Measurements from ENCODE around the gene SYNGAP1. TPM values are rescaled to one million over a fixed set of nuclear protein-coding genes. Genes with fewer than 3 reads are reported as not detected.

SYNGAP1 gene
- total and polyA plus RNA-seq, 9 of the 15 experiments (the other 6 are each of a cell fraction or from before 2014, with no cell fraction given) = 0.01 to 22.8 (median 3.2) TPM

DNA sequence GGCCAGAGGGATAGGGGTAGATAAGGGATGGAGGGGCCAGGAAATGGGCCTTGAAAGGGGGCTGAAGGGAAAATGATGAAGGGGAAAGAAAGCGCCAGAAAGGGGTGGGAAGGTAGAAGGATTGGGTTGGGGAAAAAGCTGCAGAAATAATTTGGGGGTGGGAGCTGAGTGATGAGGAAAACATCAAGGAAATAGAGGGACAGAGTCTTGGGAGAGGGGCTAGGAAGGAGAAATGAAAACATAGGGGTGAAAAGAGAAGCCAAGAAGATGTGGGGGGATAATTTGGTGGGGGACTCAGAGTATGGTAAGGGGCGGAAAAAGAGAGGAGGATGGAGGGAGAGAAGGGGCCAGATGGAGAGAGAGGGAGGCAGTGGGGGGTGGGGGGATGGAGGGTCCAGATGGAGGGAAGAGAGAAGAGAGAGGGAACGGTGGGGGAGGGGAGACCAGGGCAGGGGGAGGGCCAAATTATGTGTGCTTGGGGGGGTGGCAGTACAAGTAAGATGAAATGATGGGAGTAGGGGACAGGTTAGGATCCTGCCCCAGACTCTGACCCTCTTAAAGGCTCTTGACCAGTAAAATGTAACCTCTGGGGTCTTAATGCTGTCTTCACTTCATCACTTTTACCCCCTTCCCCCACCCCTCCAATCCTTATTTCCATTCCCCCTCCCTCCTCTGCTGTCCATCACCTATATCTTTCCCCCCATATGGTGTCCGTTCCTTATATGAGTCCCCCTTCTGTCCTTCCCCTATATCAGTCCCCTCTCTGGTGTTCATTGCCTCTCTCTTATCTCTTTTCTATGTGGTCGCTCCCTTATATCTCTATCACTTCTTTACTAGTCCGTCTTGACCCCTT is 852 bp downstream of the SYNGAP1 start (continued):
- TF ChIP-seq HSF4 (CRISPR knock-in tag; IDR thresholded peaks at IDR 0.05; ENCODE audit: borderline replicate concordance) = no peak
- TF ChIP-seq CBFB (CRISPR knock-in tag; IDR thresholded peaks at IDR 0.05) = no peak
- no peak for TF ChIP-seq XRCC3 (IDR thresholded peaks at IDR 0.05)
- TF ChIP-seq ZNF507 (tag; conservative IDR thresholded peaks at IDR 0.05) = no peak
- TF ChIP-seq, protein P1, sequence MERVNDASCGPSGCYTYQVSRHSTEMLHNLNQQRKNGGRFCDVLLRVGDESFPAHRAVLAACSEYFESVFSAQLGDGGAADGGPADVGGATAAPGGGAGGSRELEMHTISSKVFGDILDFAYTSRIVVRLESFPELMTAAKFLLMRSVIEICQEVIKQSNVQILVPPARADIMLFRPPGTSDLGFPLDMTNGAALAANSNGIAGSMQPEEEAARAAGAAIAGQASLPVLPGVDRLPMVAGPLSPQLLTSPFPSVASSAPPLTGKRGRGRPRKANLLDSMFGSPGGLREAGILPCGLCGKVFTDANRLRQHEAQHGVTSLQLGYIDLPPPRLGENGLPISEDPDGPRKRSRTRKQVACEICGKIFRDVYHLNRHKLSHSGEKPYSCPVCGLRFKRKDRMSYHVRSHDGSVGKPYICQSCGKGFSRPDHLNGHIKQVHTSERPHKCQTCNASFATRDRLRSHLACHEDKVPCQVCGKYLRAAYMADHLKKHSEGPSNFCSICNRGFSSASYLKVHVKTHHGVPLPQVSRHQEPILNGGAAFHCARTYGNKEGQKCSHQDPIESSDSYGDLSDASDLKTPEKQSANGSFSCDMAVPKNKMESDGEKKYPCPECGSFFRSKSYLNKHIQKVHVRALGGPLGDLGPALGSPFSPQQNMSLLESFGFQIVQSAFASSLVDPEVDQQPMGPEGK (CRISPR knock-in tag; IDR thresholded peaks at IDR 0.05; ENCODE audit: borderline replicate concordance) = no peak
- peak in 1 of 2 experiments; percentile 68; a peak in 2 of 4 replicates for TF ChIP-seq KDM1A (IDR thresholded peaks at IDR 0.05)
- TF ChIP-seq PRPF4 (IDR thresholded peaks at IDR 0.05; ENCODE audit: insufficient read depth, low read depth, low read length, poor library complexity, severe bottlenecking) = no peak
- TF ChIP-seq, protein P2, sequence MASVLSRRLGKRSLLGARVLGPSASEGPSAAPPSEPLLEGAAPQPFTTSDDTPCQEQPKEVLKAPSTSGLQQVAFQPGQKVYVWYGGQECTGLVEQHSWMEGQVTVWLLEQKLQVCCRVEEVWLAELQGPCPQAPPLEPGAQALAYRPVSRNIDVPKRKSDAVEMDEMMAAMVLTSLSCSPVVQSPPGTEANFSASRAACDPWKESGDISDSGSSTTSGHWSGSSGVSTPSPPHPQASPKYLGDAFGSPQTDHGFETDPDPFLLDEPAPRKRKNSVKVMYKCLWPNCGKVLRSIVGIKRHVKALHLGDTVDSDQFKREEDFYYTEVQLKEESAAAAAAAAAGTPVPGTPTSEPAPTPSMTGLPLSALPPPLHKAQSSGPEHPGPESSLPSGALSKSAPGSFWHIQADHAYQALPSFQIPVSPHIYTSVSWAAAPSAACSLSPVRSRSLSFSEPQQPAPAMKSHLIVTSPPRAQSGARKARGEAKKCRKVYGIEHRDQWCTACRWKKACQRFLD (CRISPR knock-in tag; IDR thresholded peaks at IDR 0.05) = no peak
- peak; percentile 63; the same call in 1 of the 2 replicates for TF ChIP-seq SMARCA5 (IDR thresholded peaks at IDR 0.05)
- TF ChIP-seq SREBF2 (CRISPR knock-in tag; IDR thresholded peaks at IDR 0.05) = no peak
- no peak for TF ChIP-seq FOSL1 (tag; conservative IDR thresholded peaks at IDR 0.05)
- TF ChIP-seq ZNF780A (CRISPR knock-in tag; IDR thresholded peaks at IDR 0.05) = no peak
- no peak for TF ChIP-seq TAF7 (tag; IDR thresholded peaks at IDR 0.05)
- TF ChIP-seq RBM39 (optimal IDR thresholded peaks at IDR 0.05; ENCODE audit: low read depth, low read length) = no peak
- no peak for TF ChIP-seq SAP30 (IDR thresholded peaks at IDR 0.05; ENCODE audit: borderline replicate concordance, insufficient read depth, low read depth, low read length, poor library complexity, severe bottlenecking)
- no peak for TF ChIP-seq MIER1 (IDR thresholded peaks at IDR 0.05; ENCODE audit: low read depth)
- TF ChIP-seq, protein P3, sequence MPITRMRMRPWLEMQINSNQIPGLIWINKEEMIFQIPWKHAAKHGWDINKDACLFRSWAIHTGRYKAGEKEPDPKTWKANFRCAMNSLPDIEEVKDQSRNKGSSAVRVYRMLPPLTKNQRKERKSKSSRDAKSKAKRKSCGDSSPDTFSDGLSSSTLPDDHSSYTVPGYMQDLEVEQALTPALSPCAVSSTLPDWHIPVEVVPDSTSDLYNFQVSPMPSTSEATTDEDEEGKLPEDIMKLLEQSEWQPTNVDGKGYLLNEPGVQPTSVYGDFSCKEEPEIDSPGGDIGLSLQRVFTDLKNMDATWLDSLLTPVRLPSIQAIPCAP (CRISPR knock-in tag; IDR thresholded peaks at IDR 0.05; ENCODE audit: borderline replicate concordance) = no peak
- TF ChIP-seq NCOA6 (IDR thresholded peaks at IDR 0.05) = no peak
- peak in 1 of 2 experiments; percentile 52; a peak in 1 of 4 replicates for TF ChIP-seq MAZ (CRISPR knock-in tag; conservative IDR thresholded peaks at IDR 0.05 in 1 of 2, IDR thresholded peaks at IDR 0.05 in 1 of 2)
- TF ChIP-seq KDM2B (CRISPR knock-in tag; IDR thresholded peaks at IDR 0.05) = no peak
- no peak for TF ChIP-seq RBFOX2 (IDR thresholded peaks at IDR 0.05; ENCODE audit: low read depth, low read length)
